Stimulated activated CD8-positive, alpha-beta memory T cell treated with anti-CD3 and anti-CD28 coated beads, Interleukin-12 subunit alpha, Interleukin-12 subunit beta, amount 100 ng/mL, for 24 hours (primary cell): ENCODE results near the gene UNCX.
"Not testable (repeated sequence)": the region's sequence is repeated elsewhere in the genome, so short reads cannot be mapped to it uniquely, and the experiment has no call there.

Experiments
- DNase-seq: peaks from one replicate; pipeline ENCODE4 v3.0.0-alpha.2; 2020; ENCODE audit errors: extremely low read depth

UNCX gene

GRCh38 chr7:1257863-1258262, 25.2 kb downstream of the UNCX start:
- DNase-seq: no peak

GRCh38 chr7:1259621-1260243, 27.1 kb downstream of the UNCX start:
- DNase-seq: no peak

GRCh38 chr7:1260244-1260635, 27.6 kb downstream of the UNCX start:
- DNase-seq: no peak

- not testable (repeated sequence) for DNase-seq
Observed at GRCh38 chr7:1261036-1261435, 28.4 kb downstream of the UNCX start.

GRCh38 chr7:1262441-1262840, 29.8 kb downstream of the UNCX start:
- DNase-seq: no peak

- no peak for DNase-seq
Observed at GRCh38 chr7:1263391-1263951, 30.8 kb downstream of the UNCX start.

GRCh38 chr7:1264345-1265280, 31.9 kb downstream of the UNCX start:
- DNase-seq: no peak

GRCh38 chr7:1267016-1267900, 34.6 kb downstream of the UNCX start:
- no peak for DNase-seq

GRCh38 chr7:1268076-1268815, 35.6 kb downstream of the UNCX start:
- DNase-seq: no peak

GRCh38 chr7:1268866-1269265, 36.2 kb downstream of the UNCX start:
- no peak for DNase-seq

GRCh38 chr7:1269336-1269890, 36.7 kb downstream of the UNCX start:
- no peak for DNase-seq

GRCh38 chr7:1270181-1270580, 37.5 kb downstream of the UNCX start:
- no peak for DNase-seq

GRCh38 chr7:1271046-1271445, 38.4 kb downstream of the UNCX start:
- no peak for DNase-seq

- DNase-seq: no peak
Observed at GRCh38 chr7:1271656-1272055, 39.0 kb downstream of the UNCX start.

- not testable (repeated sequence) for DNase-seq
Observed at GRCh38 chr7:1272136-1272535, 39.5 kb downstream of the UNCX start.

- no peak for DNase-seq
Observed at GRCh38 chr7:1274121-1274875, 41.6 kb downstream of the UNCX start.

- DNase-seq: no peak
Observed at GRCh38 chr7:1274876-1275375, 42.3 kb downstream of the UNCX start.

- DNase-seq: no peak
Observed at GRCh38 chr7:1275451-1276381, 43.0 kb downstream of the UNCX start.
